ENCODE data around the gene TMEM156.
A peak's percentile ranks its signal among the peaks of the same experiment; 100 is the strongest.

TMEM156 gene, protein sequence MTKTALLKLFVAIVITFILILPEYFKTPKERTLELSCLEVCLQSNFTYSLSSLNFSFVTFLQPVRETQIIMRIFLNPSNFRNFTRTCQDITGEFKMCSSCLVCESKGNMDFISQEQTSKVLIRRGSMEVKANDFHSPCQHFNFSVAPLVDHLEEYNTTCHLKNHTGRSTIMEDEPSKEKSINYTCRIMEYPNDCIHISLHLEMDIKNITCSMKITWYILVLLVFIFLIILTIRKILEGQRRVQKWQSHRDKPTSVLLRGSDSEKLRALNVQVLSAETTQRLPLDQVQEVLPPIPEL

DNA sequence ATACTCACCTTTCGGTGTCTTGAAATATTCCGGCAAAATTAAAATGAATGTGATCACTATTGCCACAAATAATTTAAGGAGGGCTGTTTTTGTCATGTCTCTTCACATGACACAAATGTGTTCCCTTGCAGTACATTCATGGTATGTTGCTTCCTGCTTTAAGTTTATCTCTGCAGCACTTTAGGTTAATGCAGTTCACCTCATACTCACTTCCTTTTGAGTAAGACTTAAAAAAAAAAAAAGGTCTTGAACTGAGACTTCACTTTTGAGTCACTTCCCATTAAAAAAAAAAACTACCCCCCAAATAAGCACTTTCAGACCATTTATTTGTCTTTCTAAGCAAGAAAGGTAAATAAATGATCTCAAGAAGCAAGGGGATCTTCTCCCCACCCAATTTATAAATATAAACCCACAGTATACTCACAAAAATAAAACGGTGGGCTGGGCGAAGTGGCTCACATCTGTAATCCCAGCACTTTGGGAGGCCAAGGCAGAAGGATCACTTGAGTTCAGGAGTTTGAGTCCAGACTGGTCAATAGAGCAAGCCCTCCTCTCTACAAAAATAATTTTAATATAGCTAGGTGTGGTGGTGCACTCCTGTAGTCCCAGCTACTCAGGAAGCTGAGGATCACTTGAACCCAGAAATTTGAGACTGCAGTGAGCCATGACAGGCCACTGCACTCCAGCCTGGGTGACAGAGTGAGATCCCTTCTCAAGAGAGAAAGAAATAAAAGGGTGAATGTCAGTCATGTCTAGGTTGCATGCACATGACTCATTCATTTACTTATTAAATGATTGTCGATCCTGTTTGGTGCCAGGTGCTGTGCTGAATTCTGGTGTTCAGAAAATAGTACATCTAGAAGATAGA is at the start of gene TMEM156:
TMEM156 (minus strand) TSS at position 192 of the 868 bp plus-strand sequence; CDS start at position 96, 96 bp downstream.
- peak; percentile 46 for DNase-seq

GRCh38 chr4:39078829-39079228 is 46.6 kb upstream of the TMEM156 start:
- no peak for DNase-seq

GRCh38 chr4:39068907-39069306 is 36.7 kb upstream of the TMEM156 start:
- no peak for DNase-seq

DNA sequence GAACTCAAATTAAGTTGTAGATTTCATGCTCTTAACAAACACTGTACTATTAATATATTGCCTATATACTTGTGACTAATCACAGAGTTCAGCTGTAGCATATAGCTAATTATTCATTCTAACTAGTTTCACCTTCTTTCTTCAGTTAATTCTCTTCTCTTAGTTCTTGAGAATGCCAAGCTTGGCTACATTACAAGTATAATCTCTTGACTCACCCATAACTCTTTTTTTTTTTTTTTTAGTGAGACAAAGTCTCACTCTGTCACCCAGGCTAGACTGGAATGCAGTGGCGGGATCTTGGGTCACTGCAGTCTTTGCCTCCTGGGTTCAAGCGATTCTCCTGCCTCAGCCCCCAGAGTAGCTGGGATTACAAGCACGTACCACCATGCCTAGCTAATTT is 35.2 kb upstream of the TMEM156 start:
- no peak for DNase-seq

DNA sequence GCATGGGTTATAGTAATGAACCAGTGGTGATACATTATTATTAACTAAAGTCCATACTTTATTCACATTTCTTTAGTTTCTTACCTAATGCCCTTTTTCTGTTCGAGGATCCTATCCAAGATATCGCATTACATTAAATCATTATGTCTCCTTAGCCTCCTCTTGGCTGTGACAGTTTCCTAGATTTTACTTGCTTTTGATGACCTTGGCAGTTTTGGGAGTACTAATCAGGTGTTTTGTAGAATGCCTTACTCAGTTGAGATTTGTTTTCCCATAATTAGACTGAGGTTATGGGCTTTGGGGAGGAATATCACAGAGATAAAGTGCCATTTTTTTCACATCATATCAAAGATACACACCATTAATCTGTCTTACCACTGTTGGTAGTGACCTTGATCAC is 34.8 kb upstream of the TMEM156 start:
- no peak for DNase-seq

GRCh38 chr4:39066371-39066770 is 34.2 kb upstream of the TMEM156 start:
- DNase-seq = no peak

- DNase-seq = no peak
Measured at GRCh38 chr4:39063430-39063829, 31.2 kb upstream of the TMEM156 start.

- DNase-seq = no peak
Measured at GRCh38 chr4:39062770-39063097, 30.5 kb upstream of the TMEM156 start.

DNA sequence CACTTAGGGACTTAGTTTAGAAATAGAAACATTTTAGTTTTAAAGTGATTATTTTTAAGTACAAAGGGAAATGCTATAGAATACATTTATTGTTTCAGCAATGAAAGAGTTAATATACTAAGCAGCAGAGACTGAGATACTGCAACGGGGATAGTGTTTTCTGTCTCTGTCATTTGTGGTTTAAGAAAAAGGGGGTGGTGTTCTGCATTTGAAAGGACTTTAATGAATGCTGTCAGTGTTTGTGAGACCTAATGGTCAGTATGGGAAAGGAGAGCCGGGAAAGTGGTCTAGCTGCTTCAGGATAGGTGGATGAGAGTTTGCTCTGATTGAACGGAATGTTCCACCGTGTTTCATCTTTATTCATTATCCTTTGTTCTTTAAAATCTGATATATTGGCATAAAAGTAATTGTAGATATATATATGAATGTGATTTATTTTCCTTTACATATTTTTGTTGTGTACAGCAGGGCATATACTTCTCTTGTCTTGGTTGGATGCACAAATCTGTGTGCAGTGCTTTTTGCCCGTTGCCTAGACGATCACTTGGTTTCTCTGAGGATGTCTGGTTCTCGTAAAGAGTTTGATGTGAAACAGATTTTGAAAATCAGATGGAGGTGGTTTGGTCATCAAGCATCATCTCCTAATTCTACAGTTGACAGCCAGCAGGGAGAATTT is 30.0 kb upstream of the TMEM156 start, which contains the start of gene KLHL5:
KLHL5 (plus strand) TSS at position 139 of the 676 bp plus-strand sequence; CDS start at position 560, 421 bp downstream.
- no peak for DNase-seq

DNA sequence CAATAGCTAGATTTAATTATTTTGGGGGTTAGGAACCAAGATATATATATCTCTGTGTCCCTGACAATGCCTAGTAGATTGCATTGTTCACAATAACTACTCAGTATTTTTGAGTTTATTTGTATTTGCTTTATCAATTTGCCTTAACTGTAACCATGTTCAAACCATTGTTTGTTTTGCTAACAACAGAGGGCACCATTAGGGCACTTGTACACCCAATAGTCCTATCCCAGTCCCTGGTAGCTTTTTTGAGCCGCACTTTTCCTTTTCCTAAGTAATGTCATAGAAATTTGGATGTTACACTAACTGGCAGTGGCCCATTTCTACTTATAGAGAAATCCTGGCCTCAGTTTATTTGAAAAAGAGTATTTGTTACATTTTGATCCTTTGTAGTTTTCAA is 29.2 kb upstream of the TMEM156 start:
- DNase-seq = no peak

DNA sequence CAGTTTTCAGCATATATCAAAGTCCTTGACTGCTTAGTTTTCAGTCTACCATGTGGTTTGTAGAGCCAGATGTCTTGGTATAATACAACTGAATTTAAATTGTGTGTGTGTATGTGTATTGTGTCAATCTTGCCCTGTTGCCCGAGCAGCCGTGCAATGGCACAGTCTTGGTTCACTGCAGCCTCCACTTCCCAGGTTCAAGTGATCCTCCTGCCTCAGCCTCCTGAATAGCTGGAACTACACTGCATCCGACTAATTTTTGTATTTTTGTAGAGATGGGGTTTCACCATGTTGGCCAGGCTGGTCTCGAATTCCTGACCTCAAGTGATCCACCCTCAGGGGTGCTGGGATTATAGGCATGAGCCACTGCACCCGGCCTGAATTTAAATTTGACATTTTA is 23.8 kb upstream of the TMEM156 start:
- DNase-seq = no peak

GRCh38 chr4:39054497-39054896 is 22.3 kb upstream of the TMEM156 start:
- no peak for DNase-seq

DNA sequence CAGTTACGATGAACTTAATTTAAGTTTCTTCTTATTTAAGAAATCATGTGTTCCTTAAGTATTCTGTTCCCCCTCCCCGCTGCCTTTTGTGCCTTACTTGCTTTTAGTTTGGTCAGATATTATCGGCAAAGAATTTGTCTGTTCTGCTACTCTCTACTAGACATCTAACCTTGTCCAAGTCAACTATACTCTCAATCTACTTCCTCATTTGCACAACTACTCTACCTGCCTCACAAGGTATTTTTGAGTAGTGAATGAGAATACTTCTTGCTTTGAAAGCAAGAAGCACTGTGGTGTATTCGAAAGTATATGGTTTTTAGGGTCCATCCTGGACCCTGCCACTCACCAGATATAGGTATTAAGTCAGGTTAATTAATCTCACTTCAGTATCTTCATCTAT is 21.8 kb upstream of the TMEM156 start:
- no peak for DNase-seq

DNA sequence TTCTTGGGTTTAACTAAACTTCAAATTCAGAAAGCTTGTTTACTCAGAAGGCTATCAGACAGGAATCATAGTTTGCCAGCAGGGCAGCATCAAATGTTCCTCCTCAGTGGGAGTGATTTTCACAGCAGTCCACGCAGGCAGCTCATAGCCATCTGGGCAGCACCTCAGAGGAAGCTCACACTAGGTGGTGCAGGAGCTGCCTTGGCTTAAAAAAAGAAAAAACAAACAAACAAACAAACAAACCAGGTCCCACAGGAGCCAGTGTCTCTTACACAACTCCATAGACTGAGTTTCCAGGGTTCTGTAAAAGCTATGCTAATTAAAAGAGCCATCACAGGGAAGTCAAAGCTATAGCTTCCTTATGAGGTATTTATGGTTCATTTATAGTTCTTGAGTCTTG is 19.3 kb upstream of the TMEM156 start:
- no peak for DNase-seq

GRCh38 chr4:39050590-39050989 is 18.4 kb upstream of the TMEM156 start:
- no peak for DNase-seq

DNA sequence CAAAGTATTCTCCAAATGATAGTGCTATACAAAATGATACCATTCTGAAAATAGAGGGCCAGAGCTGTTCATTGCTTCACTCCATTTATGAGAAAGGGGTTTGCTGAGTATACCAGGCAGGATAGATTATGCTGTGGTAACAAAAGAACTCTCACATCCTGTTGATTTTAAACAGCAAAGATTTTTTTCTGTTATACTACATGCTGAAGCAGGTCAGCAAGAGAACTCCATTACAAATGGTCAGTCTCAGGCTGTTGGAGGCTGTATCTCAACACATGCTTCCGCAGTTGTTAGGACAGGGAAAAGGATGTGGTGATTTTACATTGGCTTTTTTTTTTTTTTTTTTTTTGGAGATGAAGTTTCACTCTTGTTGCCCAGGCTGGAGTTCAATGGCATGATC is 16.1 kb upstream of the TMEM156 start:
- DNase-seq = no peak

DNA sequence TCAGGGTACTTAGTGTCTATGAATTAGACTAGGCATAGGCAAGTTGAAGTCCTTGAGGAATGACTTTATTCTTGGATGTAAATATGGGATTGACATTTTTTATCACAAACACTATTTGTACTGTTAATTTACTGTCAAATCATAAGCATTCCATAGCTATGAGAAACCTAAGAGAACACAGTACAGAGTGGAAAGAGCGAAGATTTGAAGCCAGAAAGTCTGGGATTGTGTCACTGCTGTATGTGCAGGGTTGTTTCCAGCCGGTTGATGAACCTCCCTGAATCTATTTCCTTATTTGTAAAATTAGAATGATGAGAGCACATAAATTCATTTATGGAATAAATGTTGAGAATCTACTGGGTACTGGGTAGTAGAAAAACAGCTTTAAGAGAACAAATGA is 15.5 kb upstream of the TMEM156 start:
- DNase-seq = no peak

- peak; percentile 51 for DNase-seq
Measured at GRCh38 chr4:39046249-39046648, 14.0 kb upstream of the TMEM156 start.

- peak; percentile 38 for DNase-seq
Measured at GRCh38 chr4:39045827-39046221, 13.6 kb upstream of the TMEM156 start.

DNA sequence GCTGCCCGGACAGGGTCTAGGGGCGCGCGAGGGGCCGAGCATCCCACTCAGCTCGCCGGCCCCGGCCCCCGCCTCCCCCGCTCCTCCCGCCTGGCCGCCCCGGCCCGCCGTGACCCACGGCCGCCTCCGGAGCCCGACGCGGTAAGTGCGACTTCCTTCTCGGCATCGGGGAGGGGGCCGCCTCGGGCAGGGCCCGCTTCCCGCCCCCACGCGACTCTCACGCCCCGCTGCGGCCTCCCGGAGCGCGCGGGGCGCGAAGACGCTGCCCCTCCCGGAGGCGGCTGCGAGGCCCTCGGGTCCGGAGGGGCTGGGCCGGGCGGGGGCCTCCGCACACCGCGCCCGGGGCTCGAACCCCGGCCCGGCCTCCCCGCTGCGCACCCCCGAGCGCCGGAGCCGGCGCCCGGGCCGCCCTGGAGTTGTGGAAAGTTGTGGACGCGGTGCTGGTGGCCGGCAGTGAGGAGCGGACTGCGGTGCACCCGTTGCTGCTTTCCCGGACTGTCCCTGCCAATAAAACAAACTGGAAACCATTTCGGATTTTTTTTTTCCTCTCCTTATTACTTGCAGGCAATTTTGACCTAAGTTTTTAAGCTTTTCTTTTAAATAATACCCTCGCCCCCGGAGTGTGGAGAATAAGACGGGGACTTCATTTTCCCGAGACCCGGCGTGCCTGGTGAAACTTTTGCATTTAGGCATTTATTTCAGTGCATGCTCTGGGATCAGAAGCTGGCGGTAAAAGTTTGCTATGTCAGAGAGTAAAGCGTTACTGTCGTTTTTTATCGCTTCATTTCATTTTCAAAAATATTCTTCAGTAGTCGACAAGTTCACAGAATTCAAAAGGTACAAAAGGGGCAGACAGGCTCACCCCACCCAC is 13.0 kb upstream of the TMEM156 start:
- peak; percentile 62 for DNase-seq

GRCh38 chr4:39044364-39044955 is 12.3 kb upstream of the TMEM156 start:
- peak; percentile 97 for DNase-seq

- peak; percentile 32 for DNase-seq
Measured at GRCh38 chr4:39043861-39044363, 11.7 kb upstream of the TMEM156 start.

All from CD4-positive, alpha-beta T cell treated with Interleukin-17A for 4 hours (primary cell).